ENCODE results near the gene ADGRF1. TPM values are rescaled to one million over a fixed set of nuclear protein-coding genes. Genes with fewer than 3 reads are reported as not detected.

Gene ADGRF1
- total and polyA plus RNA-seq, 4 donors: 0.06 to 0.39 (median 0.35) TPM; not detected in 1

DNA sequence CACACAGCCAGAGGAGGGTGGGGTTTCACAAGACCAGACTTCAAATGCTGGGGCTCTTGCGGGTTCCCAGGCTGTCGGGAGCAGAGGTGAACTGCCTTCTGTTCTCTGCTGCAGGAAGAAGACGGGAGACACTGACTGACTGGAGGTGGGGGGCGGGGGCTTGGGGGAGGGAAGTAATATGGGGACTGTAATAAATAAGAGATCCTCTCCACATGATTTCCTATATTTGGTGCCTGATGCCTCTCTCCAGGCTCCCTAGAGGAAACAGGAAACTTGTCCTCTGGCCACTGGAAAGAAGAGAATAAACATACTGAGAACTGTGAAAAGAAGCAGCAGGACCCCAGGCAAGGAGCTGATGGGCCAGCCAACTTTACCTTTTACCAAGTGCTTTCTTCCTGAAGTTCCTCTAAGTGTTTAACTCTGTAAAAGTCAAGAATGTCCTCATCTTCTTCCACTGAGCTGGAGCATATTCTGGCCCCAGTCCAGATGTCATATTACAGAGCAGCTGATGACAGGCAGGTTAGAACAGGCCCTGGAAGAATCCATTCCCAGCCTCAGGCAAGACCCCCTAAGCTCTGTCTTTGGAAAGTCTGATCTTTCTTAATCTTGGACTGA lies 87.2 kb downstream of the ADGRF1 start:
- WGBS (ENCODE audit: insufficient coverage): no CpG with 5 or more reads among the region's 4 CpGs
- Histone ChIP-seq H3K27me3 (ENCODE audit: control insufficient read depth, insufficient read depth, low read length) (no peaks in the 10 kb centered on the region), H3K9me3 (ENCODE audit: control insufficient read depth, insufficient read depth, low read length) (no peaks in the 10 kb centered on the region), H3K4me3 (ENCODE audit: low read depth, low read length) (peak overlapping the region; percentile 10), H3K4me1 (ENCODE audit: control insufficient read depth, insufficient read depth, low read length) (no peaks in the 10 kb centered on the region), H3K36me3 (ENCODE audit: control insufficient read depth, insufficient read depth, low read length) (no peaks in the 10 kb centered on the region), H3K27ac (ENCODE audit: low read depth, low read length) (no peak overlapping the region)
- no peak for DNase-seq (ENCODE audit: low read depth in 4 of 6, low spot score in 6 of 6)

GRCh38 chr6:46953921-46954320 lies 88.2 kb downstream of the ADGRF1 start:
- DNase-seq (ENCODE audit: low read depth in 4 of 6, low spot score in 6 of 6): no peak
- Histone ChIP-seq H3K27me3 (ENCODE audit: control insufficient read depth, insufficient read depth, low read length) (no peaks in the 10 kb centered on the region), H3K9me3 (ENCODE audit: control insufficient read depth, insufficient read depth, low read length) (no peaks in the 10 kb centered on the region), H3K4me3 (ENCODE audit: low read depth, low read length) (no peak overlapping the region), H3K36me3 (ENCODE audit: control insufficient read depth, insufficient read depth, low read length) (no peaks in the 10 kb centered on the region), H3K4me1 (ENCODE audit: control insufficient read depth, insufficient read depth, low read length) (no peaks in the 10 kb centered on the region), H3K27ac (ENCODE audit: low read depth, low read length) (no peak overlapping the region)
- 87% methylated on average over 3 of the region's 4 CpGs for WGBS (ENCODE audit: insufficient coverage)

GRCh38 chr6:46949632-46950280 lies 92.4 kb downstream of the ADGRF1 start:
- no CpG with 5 or more reads among the region's 8 CpGs for WGBS (ENCODE audit: insufficient coverage)
- Histone ChIP-seq H3K4me3 (ENCODE audit: low read depth, low read length) (no peak overlapping the region), H3K9me3 (ENCODE audit: control insufficient read depth, insufficient read depth, low read length) (no peaks in the 10 kb centered on the region), H3K36me3 (ENCODE audit: control insufficient read depth, insufficient read depth, low read length) (no peaks in the 10 kb centered on the region), H3K27ac (ENCODE audit: low read depth, low read length) (no peak overlapping the region), H3K4me1 (ENCODE audit: control insufficient read depth, insufficient read depth, low read length) (no peaks in the 10 kb centered on the region), H3K27me3 (ENCODE audit: control insufficient read depth, insufficient read depth, low read length) (no peaks in the 10 kb centered on the region)
- no peak for DNase-seq (ENCODE audit: low read depth in 4 of 6, low spot score in 6 of 6)

- peak overlapping the region; percentile 18 for H3K27ac ChIP-seq (ENCODE audit: low read depth, low read length)
- H3K4me3 ChIP-seq (ENCODE audit: low read depth, low read length): no peak overlapping the region
- no peaks in the 10 kb centered on the region for H3K4me1 ChIP-seq (ENCODE audit: control insufficient read depth, insufficient read depth, low read length)
- no peak for DNase-seq (ENCODE audit: low read depth in 4 of 6, low spot score in 6 of 6)
- WGBS (ENCODE audit: insufficient coverage): 97% methylated on average over 3 of the region's 8 CpGs
- no peaks in the 10 kb centered on the region for H3K9me3 ChIP-seq (ENCODE audit: control insufficient read depth, insufficient read depth, low read length)
- no peaks in the 10 kb centered on the region for H3K36me3 ChIP-seq (ENCODE audit: control insufficient read depth, insufficient read depth, low read length)
- no peaks in the 10 kb centered on the region for H3K27me3 ChIP-seq (ENCODE audit: control insufficient read depth, insufficient read depth, low read length)
Observed at GRCh38 chr6:46948699-46949098, 93.4 kb downstream of the ADGRF1 start.

Other genes starting within 250 kb of the ADGRF1 start
- gene MEP1A, start 248.9 kb downstream of the ADGRF1 start, total RNA-seq: under 1 TPM in 1 of 2 donors, not detected in 1; 0.06 TPM
- under 1 TPM; 0.08 to 0.09 TPM for gene MEP1A, start 248.9 kb downstream of the ADGRF1 start, polyA plus RNA-seq (ENCODE audit: insufficient read length in 2 of 2)
- 10 to 100 TPM; 15.5 to 28.2 TPM for gene ADGRF5, start 120.4 kb downstream of the ADGRF1 start, total RNA-seq
- 10 to 100 TPM in 1 of 2 donors, 1 to 10 TPM in 1; 8.7 to 11.7 TPM for gene ADGRF5, start 120.4 kb downstream of the ADGRF1 start, polyA plus RNA-seq (ENCODE audit: insufficient read length in 2 of 2)